Measurements from ENCODE around the gene PRRX2.

Gene PRRX2

GRCh38 chr9:129673602-129674001, 8.2 kb downstream of the PRRX2 start:
- H3K9me3 Mint-ChIP-seq, result no peaks in the 10 kb centered on the region
- H3K4me3 Mint-ChIP-seq, result no peak overlapping the region
- peaks cover 3% of the 10 kb centered on the region for H3K4me1 Mint-ChIP-seq (ENCODE audit: low read depth)
- no peak overlapping the region for H3K27ac Mint-ChIP-seq
- DNase-seq, result no peak
- H3K36me3 Mint-ChIP-seq (ENCODE audit: low read depth), result no peaks in the 10 kb centered on the region
- H3K27me3 Mint-ChIP-seq, result peaks cover 28% of the 10 kb centered on the region

DNA sequence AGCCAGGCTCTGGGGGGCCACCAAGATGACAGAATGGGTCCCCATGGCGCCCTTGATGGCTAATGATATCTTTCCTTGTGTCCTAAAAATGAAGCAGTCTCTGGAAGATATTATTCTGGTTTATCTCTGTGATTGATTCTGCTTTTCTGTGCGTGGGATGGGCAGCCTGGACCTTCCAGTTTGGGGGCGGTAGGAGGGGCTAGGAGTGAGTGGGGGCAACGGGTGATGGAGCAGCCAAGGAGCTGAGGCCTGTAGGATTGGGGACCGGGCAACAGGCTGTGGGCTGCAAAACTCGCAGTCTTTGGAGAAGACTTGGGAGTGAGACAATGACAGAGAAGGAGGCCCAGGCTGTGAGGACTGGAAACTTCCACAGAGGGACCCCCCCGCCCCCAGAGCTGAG, 8.8 kb downstream of the PRRX2 start:
- no peak overlapping the region for H3K27ac Mint-ChIP-seq
- peaks cover 3% of the 10 kb centered on the region for H3K4me1 Mint-ChIP-seq (ENCODE audit: low read depth)
- DNase-seq, result no peak
- H3K9me3 Mint-ChIP-seq, result no peaks in the 10 kb centered on the region
- H3K4me3 Mint-ChIP-seq, result no peak overlapping the region
- peaks cover 34% of the 10 kb centered on the region for H3K27me3 Mint-ChIP-seq
- H3K36me3 Mint-ChIP-seq (ENCODE audit: low read depth), result no peaks in the 10 kb centered on the region

DNA sequence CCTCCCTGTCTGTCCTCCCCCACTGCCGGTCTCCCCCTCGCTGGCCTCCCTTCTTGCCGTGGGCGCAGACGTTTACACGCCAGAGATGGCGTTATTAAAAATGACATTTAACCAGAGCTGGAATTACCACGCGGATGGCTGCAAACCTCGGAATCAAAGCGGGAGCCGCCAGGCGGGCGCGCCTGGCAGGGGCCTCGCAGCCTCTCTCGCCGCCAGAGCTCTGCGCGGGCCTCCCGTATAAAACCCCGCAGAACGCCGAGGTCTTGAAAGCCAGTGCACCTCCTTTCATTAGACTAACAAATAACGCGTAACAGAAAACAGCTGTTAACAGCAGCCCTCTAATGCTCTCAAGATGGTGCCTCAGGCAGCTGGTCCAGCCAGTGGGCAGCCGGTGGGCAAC, 10.2 kb downstream of the PRRX2 start:
- no peaks in the 10 kb centered on the region for H3K36me3 Mint-ChIP-seq (ENCODE audit: low read depth)
- H3K4me3 Mint-ChIP-seq, result no peak overlapping the region
- H3K27ac Mint-ChIP-seq, result no peak overlapping the region
- H3K27me3 Mint-ChIP-seq, result peaks cover 30% of the 10 kb centered on the region
- H3K9me3 Mint-ChIP-seq, result no peaks in the 10 kb centered on the region
- H3K4me1 Mint-ChIP-seq (ENCODE audit: low read depth), result peaks cover 3% of the 10 kb centered on the region
- DNase-seq, result no peak

- Mint-ChIP-seq H3K4me3 (no peak overlapping the region), H3K36me3 (ENCODE audit: low read depth) (no peaks in the 10 kb centered on the region), H3K27ac (no peak overlapping the region), H3K4me1 (ENCODE audit: low read depth) (peaks cover 3% of the 10 kb centered on the region), H3K27me3 (peaks cover 35% of the 10 kb centered on the region), H3K9me3 (no peaks in the 10 kb centered on the region)
- DNase-seq, result no peak
Measured at GRCh38 chr9:129676287-129676686, 10.8 kb downstream of the PRRX2 start.

GRCh38 chr9:129676975-129677374, 11.5 kb downstream of the PRRX2 start:
- Mint-ChIP-seq H3K9me3 (no peaks in the 10 kb centered on the region), H3K4me3 (no peak overlapping the region), H3K27me3 (peaks cover 40% of the 10 kb centered on the region), H3K36me3 (ENCODE audit: low read depth) (no peaks in the 10 kb centered on the region), H3K27ac (no peak overlapping the region), H3K4me1 (ENCODE audit: low read depth) (no peaks in the 10 kb centered on the region)
- no peak for DNase-seq

GRCh38 chr9:129677456-129677855, 12.0 kb downstream of the PRRX2 start:
- DNase-seq, result no peak
- Mint-ChIP-seq H3K4me3 (no peak overlapping the region), H3K27ac (no peak overlapping the region), H3K27me3 (peaks cover 40% of the 10 kb centered on the region), H3K36me3 (ENCODE audit: low read depth) (no peaks in the 10 kb centered on the region), H3K4me1 (ENCODE audit: low read depth) (no peaks in the 10 kb centered on the region), H3K9me3 (no peaks in the 10 kb centered on the region)

- no peaks in the 10 kb centered on the region for H3K36me3 Mint-ChIP-seq (ENCODE audit: low read depth)
- H3K9me3 Mint-ChIP-seq, result no peaks in the 10 kb centered on the region
- H3K27me3 Mint-ChIP-seq, result peaks cover 40% of the 10 kb centered on the region
- H3K27ac Mint-ChIP-seq, result no peak overlapping the region
- no peaks in the 10 kb centered on the region for H3K4me1 Mint-ChIP-seq (ENCODE audit: low read depth)
- DNase-seq, result no peak
- H3K4me3 Mint-ChIP-seq, result no peak overlapping the region
Measured at GRCh38 chr9:129678844-129679243, 13.4 kb downstream of the PRRX2 start.

DNA sequence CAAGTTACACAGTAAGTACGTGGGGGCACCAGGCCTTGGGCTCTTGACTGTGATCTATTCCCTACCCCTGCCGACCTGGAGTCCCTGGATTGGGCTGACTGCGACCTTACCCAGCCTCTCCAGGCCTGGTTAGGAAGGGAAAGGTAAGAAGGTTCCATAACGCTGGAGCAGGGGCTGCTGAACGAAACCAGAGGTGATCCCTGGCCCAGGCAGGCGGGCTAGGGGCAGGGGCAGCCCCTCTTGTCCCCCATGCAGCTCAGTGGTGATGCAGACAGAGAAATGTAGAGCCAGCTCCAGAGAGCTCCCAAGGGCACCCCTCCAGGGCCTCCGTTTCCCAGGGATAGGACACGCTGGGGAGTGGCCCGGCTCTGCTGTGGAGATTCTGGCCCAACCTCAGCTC, 14.1 kb downstream of the PRRX2 start:
- Mint-ChIP-seq H3K4me3 (no peak overlapping the region), H3K9me3 (no peaks in the 10 kb centered on the region), H3K4me1 (ENCODE audit: low read depth) (no peaks in the 10 kb centered on the region), H3K27me3 (peaks cover 40% of the 10 kb centered on the region), H3K36me3 (ENCODE audit: low read depth) (no peaks in the 10 kb centered on the region), H3K27ac (no peak overlapping the region)
- DNase-seq, result no peak

DNA sequence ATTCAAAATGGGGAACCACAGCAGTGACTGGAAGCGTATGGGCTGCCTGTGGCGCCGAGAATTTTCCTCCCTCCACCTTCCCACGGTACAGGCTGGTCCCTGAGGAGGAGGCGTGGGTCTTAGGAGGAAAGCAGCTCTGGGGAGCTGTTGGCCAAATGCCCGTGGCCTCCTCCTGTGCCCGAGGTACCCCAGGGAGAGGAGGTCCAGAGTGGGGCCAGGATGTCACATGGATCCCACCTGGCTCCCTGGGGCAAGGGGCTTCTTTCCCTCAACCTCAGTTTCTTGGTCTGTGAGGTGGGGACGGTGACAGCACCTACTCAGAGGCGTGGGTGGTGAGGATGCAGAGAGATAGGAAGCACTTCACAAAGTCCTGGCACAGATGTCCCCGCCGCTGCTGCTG, 16.5 kb downstream of the PRRX2 start:
- Mint-ChIP-seq H3K9me3 (no peaks in the 10 kb centered on the region), H3K36me3 (ENCODE audit: low read depth) (no peaks in the 10 kb centered on the region), H3K27me3 (peaks cover 34% of the 10 kb centered on the region), H3K4me3 (no peak overlapping the region), H3K4me1 (ENCODE audit: low read depth) (no peaks in the 10 kb centered on the region), H3K27ac (no peak overlapping the region)
- DNase-seq, result no peak

- H3K4me1 Mint-ChIP-seq (ENCODE audit: low read depth), result no peaks in the 10 kb centered on the region
- no peak overlapping the region for H3K4me3 Mint-ChIP-seq
- no peak overlapping the region for H3K27ac Mint-ChIP-seq
- H3K36me3 Mint-ChIP-seq (ENCODE audit: low read depth), result no peaks in the 10 kb centered on the region
- no peak for DNase-seq
- peaks cover 29% of the 10 kb centered on the region for H3K27me3 Mint-ChIP-seq
- no peaks in the 10 kb centered on the region for H3K9me3 Mint-ChIP-seq
Measured at GRCh38 chr9:129682381-129682780, 16.9 kb downstream of the PRRX2 start.

GRCh38 chr9:129685220-129685932, 19.9 kb downstream of the PRRX2 start:
- peaks cover 12% of the 10 kb centered on the region for H3K27me3 Mint-ChIP-seq
- H3K9me3 Mint-ChIP-seq, result no peaks in the 10 kb centered on the region
- H3K4me3 Mint-ChIP-seq, result no peak overlapping the region
- no peaks in the 10 kb centered on the region for H3K4me1 Mint-ChIP-seq (ENCODE audit: low read depth)
- no peak for DNase-seq
- no peaks in the 10 kb centered on the region for H3K36me3 Mint-ChIP-seq (ENCODE audit: low read depth)
- no peak overlapping the region for H3K27ac Mint-ChIP-seq

DNA sequence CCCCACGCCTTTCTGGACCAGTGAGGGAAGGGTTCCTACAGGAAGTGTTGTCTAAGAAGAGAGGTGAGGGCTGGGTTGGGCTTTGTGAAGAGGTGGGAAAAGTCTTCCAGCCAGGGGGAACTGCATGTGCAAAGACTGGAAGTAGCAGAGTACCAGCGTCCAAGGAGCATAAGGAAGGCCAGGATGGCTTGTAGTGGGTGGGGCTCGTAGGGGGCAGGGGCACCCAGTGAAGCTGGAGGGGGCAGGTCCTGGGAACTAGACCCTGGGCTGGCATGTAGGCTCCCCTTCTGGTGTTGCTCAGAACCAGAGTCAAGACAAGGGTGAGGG, 20.4 kb downstream of the PRRX2 start:
- DNase-seq, result no peak
- Mint-ChIP-seq H3K4me3 (no peak overlapping the region), H3K9me3 (no peaks in the 10 kb centered on the region), H3K27ac (no peak overlapping the region), H3K4me1 (ENCODE audit: low read depth) (no peaks in the 10 kb centered on the region), H3K36me3 (ENCODE audit: low read depth) (no peaks in the 10 kb centered on the region), H3K27me3 (peaks cover 8% of the 10 kb centered on the region)

DNA sequence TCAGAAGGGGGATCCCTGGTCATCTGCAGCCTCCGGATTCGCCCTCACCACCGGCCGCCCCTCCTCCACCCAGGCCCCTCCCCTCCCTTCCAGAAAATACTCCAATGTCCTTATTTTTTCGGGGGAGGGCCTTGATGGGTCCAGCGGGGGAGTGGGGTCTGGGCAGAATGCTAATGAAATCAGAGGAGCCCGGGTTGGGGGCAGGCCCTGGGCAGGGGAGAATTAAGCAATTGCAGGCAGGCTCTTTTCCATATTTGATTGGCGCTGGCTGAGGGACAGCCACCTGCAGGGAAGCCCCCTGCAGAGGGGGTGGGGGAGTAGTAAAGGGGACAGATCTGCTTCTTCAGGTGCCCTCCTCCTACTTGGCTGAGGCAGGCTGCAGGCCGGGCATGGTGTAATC, 21.3 kb downstream of the PRRX2 start:
- Mint-ChIP-seq H3K27ac (no peak overlapping the region), H3K9me3 (no peaks in the 10 kb centered on the region), H3K4me1 (ENCODE audit: low read depth) (no peaks in the 10 kb centered on the region)

DNA sequence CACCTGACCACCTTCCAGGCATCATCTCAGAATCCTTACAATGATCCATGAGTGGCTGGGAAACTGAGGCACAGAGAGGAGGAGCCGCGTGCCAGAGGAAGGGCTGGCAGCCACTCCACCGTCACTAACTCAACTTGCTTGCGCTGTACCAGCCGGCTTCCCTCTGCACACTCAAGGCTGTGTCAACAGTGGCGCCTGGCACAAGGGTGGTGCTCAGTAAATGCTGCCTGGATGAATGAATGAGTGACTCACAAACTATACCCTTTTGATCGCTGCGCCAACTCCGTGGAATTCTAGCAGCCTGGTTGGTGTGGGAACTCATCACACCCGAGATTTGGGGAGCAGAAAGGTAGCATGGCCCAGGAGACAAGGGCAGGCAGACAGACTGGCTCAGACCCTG, 21.9 kb downstream of the PRRX2 start:
- Mint-ChIP-seq H3K27ac (no peak overlapping the region), H3K27me3 (no peaks in the 10 kb centered on the region), H3K4me3 (no peak overlapping the region), H3K9me3 (no peaks in the 10 kb centered on the region), H3K4me1 (ENCODE audit: low read depth) (no peaks in the 10 kb centered on the region), H3K36me3 (ENCODE audit: low read depth) (no peaks in the 10 kb centered on the region)
- DNase-seq, result no peak

More for the DNA sequence above, 21.3 kb downstream of the PRRX2 start:
- H3K4me3 Mint-ChIP-seq, result no peak overlapping the region
- no peaks in the 10 kb centered on the region for H3K36me3 Mint-ChIP-seq (ENCODE audit: low read depth)
- peaks cover 3% of the 10 kb centered on the region for H3K27me3 Mint-ChIP-seq
- DNase-seq, result no peak

GRCh38 chr9:129688285-129689043, 23.0 kb downstream of the PRRX2 start:
- Mint-ChIP-seq H3K27ac (no peak overlapping the region), H3K27me3 (no peaks in the 10 kb centered on the region), H3K36me3 (ENCODE audit: low read depth) (no peaks in the 10 kb centered on the region), H3K4me1 (ENCODE audit: low read depth) (no peaks in the 10 kb centered on the region), H3K4me3 (no peak overlapping the region), H3K9me3 (no peaks in the 10 kb centered on the region)
- no peak for DNase-seq

Data from activated T-cell treated with anti-CD3 and anti-CD28 coated beads, Interleukin-2, amount 50 U/mL, for 24 hours (primary cell).